ENCODE measurements around the gene PEX1.

PEX1 gene

DNA sequence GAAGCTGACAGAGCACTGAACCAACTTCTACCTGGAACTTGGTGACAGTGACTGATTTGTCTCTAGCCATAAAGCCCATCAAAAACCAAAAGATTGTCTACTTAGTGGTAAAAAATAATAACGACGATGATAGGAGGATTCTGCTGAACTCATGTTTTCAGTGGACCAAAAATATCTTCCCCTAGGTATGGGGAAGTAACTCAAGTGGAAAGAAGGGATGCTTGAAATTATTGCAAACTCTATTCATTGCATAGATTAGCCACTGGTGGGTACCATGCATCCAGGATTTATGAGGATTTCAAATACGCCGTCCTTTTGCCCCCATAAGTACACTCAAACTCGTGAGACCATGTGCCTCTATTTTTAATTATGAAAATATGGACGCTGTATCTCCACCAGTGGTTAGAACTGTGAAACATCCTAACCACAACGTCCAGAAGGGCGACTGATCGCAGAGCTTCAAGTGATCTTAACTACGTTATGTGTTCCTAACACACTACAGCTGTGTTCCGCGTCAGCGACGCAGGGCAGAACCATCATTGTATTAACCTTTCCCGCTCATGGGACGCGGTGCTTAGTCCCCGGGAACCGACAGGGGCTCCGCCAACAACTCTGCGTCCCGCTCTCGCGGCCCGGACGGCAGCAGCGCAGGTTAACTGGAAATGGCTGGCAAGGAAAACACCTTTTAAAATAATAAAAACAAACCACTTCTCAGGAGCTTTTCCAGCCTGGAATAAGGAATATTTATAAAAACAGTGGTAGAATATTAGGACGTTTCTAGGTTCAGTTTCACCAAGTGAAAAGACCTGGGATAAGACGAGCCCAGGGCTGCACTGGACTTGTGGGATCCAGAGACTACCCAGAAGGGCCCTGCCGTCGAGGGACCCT is 776 bp downstream of the PEX1 start:
- TF ChIP-seq, protein P1, sequence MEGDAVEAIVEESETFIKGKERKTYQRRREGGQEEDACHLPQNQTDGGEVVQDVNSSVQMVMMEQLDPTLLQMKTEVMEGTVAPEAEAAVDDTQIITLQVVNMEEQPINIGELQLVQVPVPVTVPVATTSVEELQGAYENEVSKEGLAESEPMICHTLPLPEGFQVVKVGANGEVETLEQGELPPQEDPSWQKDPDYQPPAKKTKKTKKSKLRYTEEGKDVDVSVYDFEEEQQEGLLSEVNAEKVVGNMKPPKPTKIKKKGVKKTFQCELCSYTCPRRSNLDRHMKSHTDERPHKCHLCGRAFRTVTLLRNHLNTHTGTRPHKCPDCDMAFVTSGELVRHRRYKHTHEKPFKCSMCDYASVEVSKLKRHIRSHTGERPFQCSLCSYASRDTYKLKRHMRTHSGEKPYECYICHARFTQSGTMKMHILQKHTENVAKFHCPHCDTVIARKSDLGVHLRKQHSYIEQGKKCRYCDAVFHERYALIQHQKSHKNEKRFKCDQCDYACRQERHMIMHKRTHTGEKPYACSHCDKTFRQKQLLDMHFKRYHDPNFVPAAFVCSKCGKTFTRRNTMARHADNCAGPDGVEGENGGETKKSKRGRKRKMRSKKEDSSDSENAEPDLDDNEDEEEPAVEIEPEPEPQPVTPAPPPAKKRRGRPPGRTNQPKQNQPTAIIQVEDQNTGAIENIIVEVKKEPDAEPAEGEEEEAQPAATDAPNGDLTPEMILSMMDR (IDR thresholded peaks at IDR 0.05; ENCODE audit: borderline replicate concordance, insufficient read depth, low read depth, low read length), result no peak; the same call in 1 of the 2 replicates
- peak overlapping the region; percentile 97 for H3K4me3 ChIP-seq (ENCODE audit: low read depth, low read length)

DNA sequence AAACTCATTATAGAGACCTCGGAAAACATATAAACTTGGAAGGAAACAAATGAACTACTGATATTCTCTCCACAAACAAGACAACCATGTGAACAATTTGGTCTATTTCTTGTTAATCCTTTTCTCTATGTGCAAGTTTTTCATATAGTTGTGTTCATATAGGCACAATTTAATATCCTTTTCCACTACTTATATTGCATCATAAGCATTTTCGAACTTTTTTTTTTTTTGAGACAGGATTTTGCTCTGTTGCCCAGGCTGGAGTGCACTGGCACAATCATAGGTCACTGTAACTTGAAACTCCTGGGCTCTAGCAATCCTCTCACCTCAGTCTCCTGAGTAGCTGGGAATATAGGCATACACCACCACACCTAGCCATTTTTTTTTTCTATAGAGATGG is 5.2 kb downstream of the PEX1 start:
- TF ChIP-seq, protein P1 (IDR thresholded peaks at IDR 0.05; ENCODE audit: borderline replicate concordance, insufficient read depth, low read depth, low read length), result no peak
- H3K4me3 ChIP-seq (ENCODE audit: low read depth, low read length), result no peak overlapping the region

DNA sequence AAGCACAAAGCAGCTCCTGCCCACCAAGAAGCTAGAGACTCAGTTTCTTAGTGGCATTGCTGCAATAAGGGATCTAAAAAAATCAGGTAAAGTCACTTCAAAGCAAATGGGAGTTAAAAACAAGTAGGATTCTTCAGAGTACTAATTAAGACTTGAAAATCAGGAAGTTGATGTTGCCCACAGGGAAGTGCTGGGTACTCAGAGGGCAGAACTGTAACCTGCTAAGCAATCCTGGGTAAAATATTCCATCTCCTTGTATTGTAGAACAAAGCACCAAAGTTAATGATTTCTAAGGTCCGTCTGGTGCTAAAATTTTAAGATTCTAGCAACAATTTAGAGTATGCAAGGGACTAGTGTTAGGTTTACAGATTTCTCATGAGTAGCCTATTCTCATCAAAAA is 8.3 kb downstream of the PEX1 start:
- TF ChIP-seq, protein P1 (IDR thresholded peaks at IDR 0.05; ENCODE audit: borderline replicate concordance, insufficient read depth, low read depth, low read length), result no peak
- no peak overlapping the region for H3K4me3 ChIP-seq (ENCODE audit: low read depth, low read length)

DNA sequence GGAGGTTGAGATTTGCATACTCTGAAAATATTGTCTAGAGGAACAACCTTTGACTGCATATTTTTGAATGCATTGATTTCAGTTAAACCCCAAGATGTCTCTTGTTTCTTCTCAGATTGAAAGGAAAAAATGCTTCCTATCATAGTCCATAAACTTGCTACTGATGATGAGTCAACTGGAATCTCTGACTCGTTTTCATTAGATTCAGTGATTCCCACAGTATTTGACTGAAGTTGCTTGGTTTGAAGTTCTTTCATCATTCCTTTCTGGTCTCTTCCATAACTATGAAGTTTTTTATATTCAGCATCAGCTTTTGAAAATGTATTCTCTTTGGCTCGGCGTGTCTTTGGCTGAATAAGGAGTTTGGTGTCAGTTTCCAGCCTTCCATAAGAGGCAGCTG is 10.7 kb downstream of the PEX1 start:
- no peak overlapping the region for H3K4me3 ChIP-seq (ENCODE audit: low read depth, low read length)
- TF ChIP-seq, protein P1 (IDR thresholded peaks at IDR 0.05; ENCODE audit: borderline replicate concordance, insufficient read depth, low read depth, low read length), result no peak

DNA sequence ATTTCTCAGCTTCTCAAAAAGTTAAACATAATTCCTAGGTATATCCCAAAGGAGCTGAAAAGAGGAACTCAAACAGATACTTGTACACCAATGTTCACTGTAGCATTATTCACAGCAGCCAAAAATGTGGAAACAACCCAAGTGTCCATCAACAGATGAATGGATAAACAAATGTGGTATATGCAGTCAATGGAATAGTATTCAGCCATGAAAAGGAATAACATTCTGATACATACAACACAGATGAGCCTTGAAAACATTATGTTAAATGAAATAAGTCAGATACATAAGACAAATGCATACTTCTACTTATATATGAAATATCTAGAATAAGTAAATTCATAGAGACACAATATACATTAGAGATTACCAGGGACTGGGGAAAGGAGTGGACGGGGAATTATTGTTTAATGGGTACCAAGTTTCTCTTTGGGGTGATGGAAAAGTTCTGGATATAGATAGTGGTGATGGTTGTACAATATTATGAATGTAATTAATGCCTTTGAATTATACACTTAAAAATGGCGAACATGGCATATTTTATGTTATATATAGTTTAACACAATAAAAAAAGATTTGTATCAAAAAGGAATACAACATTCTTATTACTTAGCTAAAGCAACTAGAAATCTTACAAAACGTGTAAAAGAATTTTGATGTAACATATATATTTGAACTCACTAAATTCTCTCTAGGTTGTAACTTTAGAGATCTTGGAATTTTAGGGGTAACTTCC is 15.0 kb downstream of the PEX1 start:
- TF ChIP-seq, protein P1 (IDR thresholded peaks at IDR 0.05; ENCODE audit: borderline replicate concordance, insufficient read depth, low read depth, low read length), result no peak
- H3K4me3 ChIP-seq (ENCODE audit: low read depth, low read length), result no peak overlapping the region

DNA sequence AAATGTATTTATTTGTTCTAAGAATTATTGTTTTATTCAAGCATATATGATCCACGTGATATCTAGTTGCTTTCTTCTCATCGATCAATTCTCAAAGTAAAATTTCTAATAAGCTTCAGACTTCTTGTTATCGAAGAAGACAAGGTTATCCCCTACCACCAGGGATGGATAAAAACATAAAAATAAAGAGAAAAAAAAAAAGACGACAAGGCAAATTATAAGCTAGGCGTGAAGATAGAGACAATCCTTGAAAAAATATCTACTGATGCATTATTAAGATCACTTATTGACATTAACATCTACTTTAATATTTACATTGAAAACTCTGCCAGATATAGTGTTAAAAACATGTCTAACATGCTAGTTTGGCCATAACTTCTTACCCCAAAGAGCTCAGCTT is 19.4 kb downstream of the PEX1 start:
- TF ChIP-seq, protein P1 (IDR thresholded peaks at IDR 0.05; ENCODE audit: borderline replicate concordance, insufficient read depth, low read depth, low read length), result no peak
- H3K4me3 ChIP-seq (ENCODE audit: low read depth, low read length), result no peak overlapping the region
